ENCODE data around the gene NCAM2. TPM values are rescaled to one million over a fixed set of nuclear protein-coding genes. Genes with fewer than 3 reads are reported as not detected.

The NCAM2 gene
- total and polyA plus RNA-seq, 2 of the 8 experiments (the other 6 are each of a cell fraction or from before 2014, with no cell fraction given) = 0.14 to 1.1 TPM

- H3K27me3 ChIP-seq (replicated peaks in 1 of 4; ENCODE audit: control insufficient read depth in 3 of 4, extremely low read depth in 1 of 4, insufficient read depth in 3 of 4, low read length in 3 of 4) = no peaks in the 10 kb centered on the region
- no peaks in the 10 kb centered on the region for H3K79me2 ChIP-seq (ENCODE audit: control insufficient read depth in 1 of 2, insufficient read depth in 2 of 2, low read length in 2 of 2)
- no peak overlapping the region for H4K8ac ChIP-seq (ENCODE audit: extremely low read depth, insufficient read depth, low read length)
- no peak overlapping the region for H3K9ac ChIP-seq (replicated peaks in 1 of 4; ENCODE audit: extremely low read depth in 1 of 4, low read depth in 3 of 4, low read length in 3 of 4)
- no peak for TF ChIP-seq EGR1 (IDR thresholded peaks at IDR 0.05; ENCODE audit: borderline replicate concordance, low read depth, low read length)
- no peak for TF ChIP-seq GABPA (IDR thresholded peaks at IDR 0.05; ENCODE audit: borderline replicate concordance, insufficient read depth, low read length)
- no peak for TF ChIP-seq ATF2 (IDR thresholded peaks at IDR 0.05; ENCODE audit: low read length)
- no peak for TF ChIP-seq FOSL1 (IDR thresholded peaks at IDR 0.05; ENCODE audit: insufficient read depth, low read depth, low read length)
- TF ChIP-seq EP300 (IDR thresholded peaks at IDR 0.05; ENCODE audit: borderline replicate concordance in 1 of 2, low read depth in 2 of 2, low read length in 2 of 2) = no peak
- TF ChIP-seq BCL11A (IDR thresholded peaks at IDR 0.05; ENCODE audit: low read depth in 2 of 2, low read length in 2 of 2) = no peak
- TF ChIP-seq SP1 (IDR thresholded peaks at IDR 0.05; ENCODE audit: low read depth, low read length) = no peak
- no peak overlapping the region for H2BK15ac ChIP-seq (ENCODE audit: low read length)
- ChIA-PET CTCF (ENCODE audit: partially characterized antibody) (no interaction called here), POLR2A (ENCODE audit: partially characterized antibody) (no interaction called here)
- H4K5ac ChIP-seq (ENCODE audit: insufficient read length, low read depth, low read length) = no peak overlapping the region
- no peak overlapping the region for H3K56ac ChIP-seq (replicated peaks; ENCODE audit: insufficient read length, low read depth, low read length)
- no peak for FAIRE-seq
- no peaks in the 10 kb centered on the region for H3K79me1 ChIP-seq (ENCODE audit: low read depth, low read length)
- no peak overlapping the region for H2BK20ac ChIP-seq (ENCODE audit: low read length)
- no peak overlapping the region for H3K27ac ChIP-seq (ENCODE audit: low read depth, low read length)
- H4K91ac ChIP-seq (replicated peaks; ENCODE audit: insufficient read length, low read length) = no peak overlapping the region
- H3K14ac ChIP-seq (ENCODE audit: insufficient read length) = no peak overlapping the region
- no peak overlapping the region for H3K18ac ChIP-seq (ENCODE audit: extremely low read depth, low read length)
- H2AK5ac ChIP-seq (ENCODE audit: low read depth, low read length) = no peak overlapping the region
- no peak overlapping the region for H2BK120ac ChIP-seq (replicated peaks; ENCODE audit: low read depth, low read length)
- no peak overlapping the region for H2BK5ac ChIP-seq (ENCODE audit: low read depth, low read length)
- H3K9me3 ChIP-seq (ENCODE audit: insufficient read depth in 2 of 2, low read depth in 1 of 2, low read length in 1 of 2) = no peaks in the 10 kb centered on the region
- no peak overlapping the region for H2BK12ac ChIP-seq (ENCODE audit: low read depth, low read length)
- no peaks in the 10 kb centered on the region for H4K20me1 ChIP-seq (replicated peaks in 1 of 2; ENCODE audit: control insufficient read depth in 1 of 2, insufficient read depth in 2 of 2, low read length in 2 of 2)
- H2AFZ ChIP-seq (ENCODE audit: low read length) = no peak overlapping the region
- 91% methylated on average over 2 of the region's 2 CpGs; no CpG with 5 or more reads in 1 of the 2 experiments for WGBS, 2 experiments (ENCODE audit: extremely low coverage in 1 of 2, insufficient coverage in 1 of 2, insufficient read length in 1 of 2, insufficient replicate concordance in 2 of 2, low coverage in 1 of 2, low lambda C conversion rate in 2 of 2, missing lambda C conversion rate in 1 of 2)
- no peak overlapping the region for H3K4me3 ChIP-seq (ENCODE audit: extremely low read depth in 1 of 4, insufficient read depth in 2 of 4, low read depth in 3 of 4, low read length in 4 of 4)
- no peaks in the 10 kb centered on the region for H3K36me3 ChIP-seq (ENCODE audit: control insufficient read depth in 2 of 4, insufficient read depth in 4 of 4, low read length in 3 of 4)
- H3K4me2 ChIP-seq (ENCODE audit: insufficient read depth in 1 of 2, low read depth in 2 of 2, low read length in 2 of 2) = no peak overlapping the region
- no peak overlapping the region for H3K23ac ChIP-seq (ENCODE audit: insufficient read length)
- no peaks in the 10 kb centered on the region; the same call in 1 of the 2 replicates for H3K23me2 ChIP-seq (ENCODE audit: low read depth, low read length)
- no peak overlapping the region for H3K4ac ChIP-seq (replicated peaks; ENCODE audit: insufficient read length, low read depth, low read length)
- no peak for DNase-seq (ENCODE audit: low read depth in 1 of 2, low spot score in 2 of 2)
- H3K4me1 ChIP-seq (replicated peaks in 1 of 4; ENCODE audit: control insufficient read depth in 3 of 4, insufficient read depth in 4 of 4, low read length in 3 of 4) = peaks cover 0 to 4% (median 0%) of the 10 kb centered on the region in 4 experiments; a peak in 1 of 7 replicates
These were observed 54.5 kb downstream of the NCAM2 start for GRCh38 chr21:21052672-21053071.
